HG02642 (cell line): ENCODE results near the gene ADAD2.
"Not testable (repeated sequence)": the region's sequence is repeated elsewhere in the genome, so short reads cannot be mapped to it uniquely, and the experiment has no call there.

Source experiments
- ATAC-seq: cut with Tn5 transposase; IDR thresholded peaks from one replicate; pipeline ENCODE4 v1.9.1; 2021; ENCODE audit warnings: mild to moderate bottlenecking; ENCODE audit not compliant: unreplicated experiment, poor library complexity

The ADAD2 gene

DNA sequence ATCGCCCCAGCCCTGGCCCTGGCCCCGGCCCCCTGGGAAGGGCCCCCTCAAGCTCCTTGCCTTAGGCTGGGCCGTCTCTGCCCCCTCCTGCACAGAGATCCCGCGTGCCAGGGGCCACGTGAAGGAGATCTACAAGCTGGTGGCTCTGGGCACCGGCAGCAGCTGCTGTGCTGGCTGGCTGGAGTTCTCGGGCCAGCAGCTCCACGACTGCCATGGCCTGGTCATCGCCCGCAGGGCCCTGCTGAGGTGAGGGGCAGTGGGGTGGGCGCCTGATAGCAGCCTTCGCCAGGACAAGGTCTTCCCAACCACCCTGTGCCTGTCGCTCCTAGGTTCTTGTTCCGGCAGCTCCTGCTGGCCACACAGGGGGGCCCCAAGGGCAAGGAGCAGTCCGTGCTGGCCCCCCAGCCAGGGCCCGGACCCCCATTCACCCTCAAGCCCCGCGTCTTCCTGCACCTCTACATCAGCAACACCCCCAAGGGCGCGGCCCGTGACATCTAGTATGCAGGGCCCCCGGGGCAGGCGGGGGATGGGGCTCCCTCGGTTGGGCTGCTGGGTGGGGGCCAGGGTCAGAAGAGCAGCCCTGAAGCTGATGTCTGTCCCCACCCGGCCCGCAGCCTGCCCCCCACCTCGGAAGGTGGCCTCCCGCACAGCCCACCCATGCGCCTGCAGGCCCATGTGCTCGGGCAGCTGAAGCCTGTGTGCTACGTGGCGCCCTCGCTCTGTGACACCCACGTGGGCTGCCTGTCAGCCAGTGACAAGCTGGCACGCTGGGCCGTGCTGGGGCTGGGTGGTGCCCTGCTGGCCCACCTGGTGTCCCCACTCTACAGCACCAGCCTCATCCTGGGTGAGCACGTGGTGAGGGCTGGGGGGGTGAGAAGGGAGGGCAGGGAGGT lies 4.5 kb downstream of the ADAD2 start:
- no peak for ATAC-seq

DNA sequence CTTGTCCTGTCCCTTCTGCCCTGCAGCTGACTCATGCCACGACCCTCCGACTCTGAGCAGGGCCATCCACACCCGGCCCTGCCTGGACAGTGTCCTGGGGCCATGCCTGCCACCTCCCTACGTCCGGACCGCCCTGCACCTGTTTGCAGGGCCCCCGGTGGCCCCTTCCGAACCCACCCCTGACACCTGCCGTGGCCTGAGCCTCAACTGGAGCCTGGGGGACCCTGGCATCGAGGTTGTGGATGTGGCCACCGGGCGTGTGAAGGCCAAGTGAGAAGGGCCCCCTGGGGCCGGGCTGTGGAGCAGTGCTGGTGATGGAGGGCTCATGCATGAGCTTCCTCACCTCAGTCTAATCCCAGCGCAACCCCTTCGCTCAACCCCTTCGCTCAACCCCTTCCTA lies 5.1 kb downstream of the ADAD2 start:
- no peak for ATAC-seq

DNA sequence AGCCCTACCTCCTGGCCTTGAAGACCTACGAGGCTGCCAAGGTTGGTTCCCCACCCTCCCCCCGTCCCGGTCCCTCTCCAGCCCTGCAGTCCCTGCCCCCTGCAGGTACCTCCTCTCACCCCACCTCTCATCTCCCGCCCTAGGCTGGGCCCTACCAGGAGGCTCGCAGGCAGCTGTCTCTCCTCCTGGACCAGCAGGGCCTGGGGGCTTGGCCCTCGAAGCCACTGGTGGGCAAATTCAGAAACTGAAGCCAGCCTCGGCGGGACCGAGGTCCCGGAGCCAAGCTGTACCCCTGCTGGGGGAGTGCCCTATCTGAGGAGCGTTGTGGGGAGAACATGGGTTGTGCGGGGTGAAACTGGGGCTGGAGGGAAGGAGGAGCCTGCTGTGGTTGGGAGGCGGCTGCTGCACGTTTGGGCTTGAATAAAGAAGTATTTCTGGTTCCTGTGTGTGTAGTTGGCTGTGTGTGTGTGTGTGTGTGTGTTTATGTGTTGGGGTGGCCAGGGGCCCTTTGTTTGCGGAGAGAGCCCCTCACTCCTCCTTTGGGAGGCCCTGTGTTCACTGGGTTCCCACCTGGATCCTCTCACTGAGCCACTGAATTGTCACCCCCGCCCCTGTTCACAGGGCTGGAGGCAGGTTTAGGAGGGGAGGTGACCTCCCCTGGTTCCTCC lies 5.9 kb downstream of the ADAD2 start:
- no peak for ATAC-seq

DNA sequence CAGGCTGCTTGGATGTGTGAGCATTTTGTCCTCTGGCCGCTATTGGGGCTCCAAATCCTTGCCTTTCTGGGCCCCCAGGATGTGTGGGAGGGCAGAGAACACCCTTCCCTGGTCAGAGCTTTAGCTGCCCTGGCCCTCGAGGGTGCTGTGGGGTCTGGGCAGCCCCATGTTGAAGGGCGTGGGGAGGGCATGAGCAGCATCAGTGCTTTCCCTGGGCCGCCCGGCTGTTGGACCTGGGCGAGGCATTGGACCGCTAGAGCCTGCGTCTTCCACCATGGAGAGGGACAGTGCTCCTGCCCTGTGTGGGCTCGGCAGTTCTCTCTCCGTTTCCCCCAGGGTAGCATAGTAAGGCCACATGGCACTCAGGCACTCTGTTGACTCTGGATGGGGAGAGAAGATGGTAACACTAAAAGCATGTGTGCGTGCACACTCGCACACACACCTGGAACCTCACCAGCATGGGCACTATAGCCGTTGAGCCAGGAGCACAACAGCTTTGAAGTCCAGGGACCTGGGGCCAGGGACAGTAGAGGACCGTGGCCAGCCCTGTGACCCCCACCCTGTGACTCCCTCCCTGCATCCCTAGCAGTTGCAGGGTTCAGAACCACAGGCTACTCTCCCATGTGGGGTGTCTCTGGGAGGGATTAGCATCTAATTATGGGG lies 6.6 kb downstream of the ADAD2 start:
- no peak for ATAC-seq

DNA sequence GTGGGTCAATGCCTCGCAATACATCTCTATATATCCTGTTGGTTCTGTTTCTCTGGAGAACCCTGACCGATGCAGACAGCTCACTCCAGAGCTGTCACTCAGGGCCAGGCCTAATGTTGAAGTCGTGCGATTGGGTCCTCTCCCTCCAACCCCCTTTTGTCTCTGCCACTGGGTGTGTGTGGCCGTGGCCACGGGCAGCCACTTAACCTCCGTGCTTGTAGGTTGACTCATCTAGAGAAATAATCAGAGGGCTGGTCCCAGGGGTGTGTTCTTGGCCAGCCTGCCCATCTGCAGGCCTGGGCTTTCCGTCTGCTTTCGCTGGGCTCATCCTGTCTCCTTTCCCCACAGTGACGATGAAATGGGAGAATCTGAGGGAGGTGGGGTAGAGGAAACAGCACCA lies 7.4 kb downstream of the ADAD2 start:
- no peak for ATAC-seq

DNA sequence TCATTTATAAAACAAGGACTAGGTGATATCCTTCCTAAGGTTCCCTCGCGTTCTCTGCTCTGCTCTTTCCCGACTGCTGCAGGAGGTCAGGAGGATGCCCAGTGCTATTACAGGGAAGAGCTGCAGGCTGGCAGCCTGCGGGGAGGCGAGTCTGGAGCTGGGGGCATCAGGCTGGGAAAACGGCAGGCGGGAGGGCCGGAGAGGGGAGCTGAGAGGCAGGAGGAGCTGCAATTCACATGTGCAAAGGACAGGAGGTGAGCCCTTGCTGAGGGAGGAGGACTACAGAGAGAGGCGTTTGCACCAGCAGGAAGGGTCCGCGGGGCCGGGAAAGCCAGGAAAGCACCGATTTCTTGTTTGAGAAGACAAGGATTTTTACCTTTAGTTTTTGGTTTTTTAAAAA lies 8.1 kb downstream of the ADAD2 start:
- no peak for ATAC-seq

DNA sequence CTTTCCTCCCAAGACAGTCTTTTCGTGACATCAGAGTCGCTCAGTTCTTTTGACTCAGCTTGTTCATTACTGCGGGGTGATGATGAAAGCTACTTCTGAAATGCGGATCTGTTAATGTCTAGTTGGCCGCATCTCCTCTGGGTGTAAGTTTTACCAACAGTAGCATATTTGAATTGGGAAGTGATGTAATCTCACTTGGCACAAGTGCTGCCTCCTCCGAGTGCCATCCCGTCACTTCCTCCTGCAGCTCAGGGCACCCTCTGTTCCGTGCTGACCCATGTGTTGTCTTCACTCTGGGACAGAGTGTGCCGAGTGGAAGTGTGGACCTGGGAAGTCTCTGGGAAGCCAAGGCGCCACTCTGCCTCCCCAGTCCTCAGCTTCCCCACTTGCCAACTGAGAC lies 8.9 kb downstream of the ADAD2 start:
- ATAC-seq: no peak

DNA sequence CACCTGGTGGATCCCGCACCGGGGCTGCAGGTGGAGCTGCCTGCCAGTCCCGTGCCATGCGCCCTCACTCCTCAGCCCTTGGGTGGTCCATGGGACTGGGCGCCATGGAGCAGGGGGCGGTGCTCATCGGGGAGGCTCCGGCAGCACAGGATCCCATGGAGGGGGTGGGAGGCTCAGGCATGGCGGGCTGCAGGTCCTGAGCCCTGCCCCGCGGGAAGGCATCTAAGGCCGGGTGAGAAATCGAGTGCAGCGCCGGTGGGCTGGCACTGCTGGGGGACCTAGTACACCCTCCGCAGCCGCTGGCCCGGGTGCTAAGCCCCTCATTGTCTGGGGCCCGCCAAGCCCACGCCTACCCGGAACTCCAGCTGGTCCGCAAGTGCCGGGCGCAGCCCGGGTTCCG lies 13.6 kb downstream of the ADAD2 start:
- ATAC-seq: not testable (repeated sequence)

DNA sequence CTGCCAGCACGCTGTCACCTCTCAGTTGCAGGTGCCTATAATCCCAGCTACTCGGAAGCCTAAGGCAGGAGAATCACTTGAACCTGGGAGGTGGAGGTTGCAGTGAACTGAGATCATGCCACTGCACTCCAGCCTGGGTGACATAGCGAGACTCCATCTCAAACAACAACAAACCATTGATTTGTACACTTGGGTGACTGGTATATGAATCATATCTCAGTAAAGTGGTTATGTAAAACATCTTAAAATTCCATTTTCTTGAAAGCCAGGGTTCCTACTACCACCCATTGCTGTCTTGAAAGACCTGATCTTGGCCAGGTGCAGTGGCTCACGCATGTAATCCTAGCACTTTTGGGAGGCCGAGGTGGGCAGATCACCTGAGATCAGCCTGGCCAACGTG lies 14.2 kb downstream of the ADAD2 start:
- ATAC-seq: not testable (repeated sequence)

DNA sequence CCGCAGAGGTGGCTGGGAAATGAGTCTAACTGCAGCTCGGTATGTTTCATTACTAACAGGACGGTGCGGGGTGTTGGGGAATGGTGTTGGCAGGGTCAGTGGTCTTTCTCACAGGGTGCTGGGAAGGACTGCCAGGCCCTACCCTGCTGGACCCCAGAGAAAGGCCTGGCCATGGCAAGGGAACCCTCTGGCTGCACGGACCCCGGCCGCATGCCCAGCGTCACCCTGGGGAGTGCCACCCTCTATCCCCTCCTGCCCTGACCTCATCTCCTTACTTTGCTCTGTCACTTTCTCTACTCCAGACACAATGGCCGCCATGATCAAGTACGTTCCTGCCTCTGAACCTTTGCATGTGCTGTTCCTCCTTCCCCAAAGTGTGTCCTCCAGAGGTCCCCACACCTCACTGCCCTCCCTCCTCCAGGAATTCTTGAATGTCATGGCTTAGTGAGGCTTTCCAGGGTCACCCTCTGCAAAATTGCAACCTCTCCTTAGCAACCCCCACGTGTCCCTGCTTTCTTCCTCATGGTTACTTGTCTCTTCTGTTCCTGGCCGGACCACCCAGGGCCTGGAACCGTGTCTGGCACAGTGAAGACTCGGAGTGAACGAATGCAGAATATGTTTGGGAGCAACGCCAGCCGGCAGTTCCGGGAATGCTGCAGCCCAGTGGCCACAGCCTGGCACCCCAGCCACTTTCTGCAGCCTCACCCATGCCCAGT lies 15.2 kb downstream of the ADAD2 start:
- no peak for ATAC-seq

DNA sequence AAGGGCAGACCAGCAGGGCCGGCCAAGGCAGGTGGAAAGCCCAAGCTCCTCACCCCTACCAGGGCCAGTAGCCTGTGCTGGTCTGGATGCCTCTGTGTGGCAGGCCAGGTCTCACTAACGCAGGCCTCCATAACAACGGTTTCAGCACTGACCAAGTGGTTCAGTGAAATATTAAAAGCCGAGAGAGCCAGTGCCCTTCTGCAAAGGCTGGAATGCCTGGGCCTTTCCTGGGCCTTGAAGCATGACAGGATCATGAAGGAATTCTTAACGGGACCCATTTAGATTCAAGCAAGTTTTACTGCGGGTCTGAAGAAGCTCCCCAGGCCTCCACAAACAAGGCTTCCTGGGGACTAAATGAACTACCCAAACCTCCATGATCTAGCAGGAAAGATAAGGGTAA lies 16.3 kb downstream of the ADAD2 start:
- no peak for ATAC-seq

DNA sequence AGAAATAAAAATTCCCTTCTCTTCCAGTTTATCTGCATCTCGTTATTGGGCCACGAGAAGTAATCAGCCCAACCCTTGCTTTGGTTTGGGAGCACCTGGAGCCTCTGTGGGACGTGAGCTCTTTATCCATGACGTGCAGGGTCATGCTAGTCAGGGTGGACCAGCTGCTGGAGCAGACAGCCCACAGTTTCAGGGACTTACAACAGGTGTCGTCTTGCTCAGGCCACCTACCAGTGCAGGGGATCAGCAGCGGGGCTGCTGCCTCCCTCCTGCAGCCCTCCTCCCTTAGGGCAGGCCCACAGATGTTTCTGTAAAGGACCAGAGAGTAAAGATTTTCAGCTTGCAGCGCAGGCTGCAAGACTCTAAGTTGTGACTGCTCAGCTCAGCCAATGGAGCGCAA lies 16.9 kb downstream of the ADAD2 start:
- no peak for ATAC-seq

DNA sequence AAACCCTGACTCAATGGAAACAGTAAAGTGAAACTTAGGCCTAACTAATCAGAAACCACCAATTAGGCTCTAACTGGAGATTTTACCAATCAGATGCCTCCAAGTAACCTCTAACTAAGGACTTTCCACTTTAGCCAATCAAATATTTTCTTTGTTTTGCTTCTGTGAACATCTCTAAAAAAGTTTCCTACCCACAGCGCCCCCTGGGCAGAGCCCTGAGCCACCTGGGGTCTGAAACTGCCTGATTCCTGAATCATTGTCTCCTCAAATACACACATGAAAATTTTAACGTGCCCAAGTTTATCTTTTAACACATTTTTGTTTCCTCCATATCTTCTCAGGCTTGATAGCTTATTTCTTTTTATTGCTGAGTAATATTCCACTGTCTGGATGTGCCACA lies 19.0 kb downstream of the ADAD2 start:
- no peak for ATAC-seq

DNA sequence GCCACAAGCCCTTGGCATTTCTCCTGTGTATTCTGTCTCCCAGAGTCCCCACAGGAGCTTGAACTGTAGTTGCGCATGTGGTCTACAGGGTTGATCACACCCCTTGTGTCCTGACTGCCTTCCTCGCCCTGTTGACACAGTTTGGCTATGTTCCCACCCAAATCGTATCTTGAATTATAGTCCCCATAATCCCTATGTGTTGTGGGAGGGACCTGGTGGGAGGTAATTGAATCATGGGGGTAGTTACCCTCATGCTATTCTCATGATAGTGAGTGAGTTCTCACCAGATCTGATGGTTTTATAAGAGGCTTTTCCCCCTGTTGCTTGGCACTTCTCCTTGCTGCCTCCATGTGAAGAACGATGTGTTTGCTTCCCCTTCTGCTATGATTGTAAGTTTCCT lies 21.2 kb downstream of the ADAD2 start:
- ATAC-seq: no peak

DNA sequence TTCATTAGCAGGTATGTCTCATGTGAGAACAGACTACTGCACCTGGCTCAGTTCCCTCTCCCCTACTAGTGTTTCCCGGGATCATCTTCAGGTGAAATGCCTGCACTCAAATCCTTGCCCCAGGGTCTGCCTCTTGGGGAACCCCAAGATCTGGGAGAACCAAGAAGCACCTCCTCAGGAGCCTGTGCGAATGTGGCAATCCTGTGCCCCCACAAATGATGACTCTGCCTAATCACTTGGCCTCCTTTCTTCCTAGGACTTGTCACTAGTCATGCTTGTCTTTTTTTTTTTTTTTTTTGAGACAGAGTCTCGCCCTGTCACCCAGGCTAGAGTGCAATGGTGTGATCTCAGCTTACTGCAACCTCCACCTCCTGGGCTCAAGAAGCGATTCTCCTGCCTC lies 21.7 kb downstream of the ADAD2 start:
- ATAC-seq: no peak

DNA sequence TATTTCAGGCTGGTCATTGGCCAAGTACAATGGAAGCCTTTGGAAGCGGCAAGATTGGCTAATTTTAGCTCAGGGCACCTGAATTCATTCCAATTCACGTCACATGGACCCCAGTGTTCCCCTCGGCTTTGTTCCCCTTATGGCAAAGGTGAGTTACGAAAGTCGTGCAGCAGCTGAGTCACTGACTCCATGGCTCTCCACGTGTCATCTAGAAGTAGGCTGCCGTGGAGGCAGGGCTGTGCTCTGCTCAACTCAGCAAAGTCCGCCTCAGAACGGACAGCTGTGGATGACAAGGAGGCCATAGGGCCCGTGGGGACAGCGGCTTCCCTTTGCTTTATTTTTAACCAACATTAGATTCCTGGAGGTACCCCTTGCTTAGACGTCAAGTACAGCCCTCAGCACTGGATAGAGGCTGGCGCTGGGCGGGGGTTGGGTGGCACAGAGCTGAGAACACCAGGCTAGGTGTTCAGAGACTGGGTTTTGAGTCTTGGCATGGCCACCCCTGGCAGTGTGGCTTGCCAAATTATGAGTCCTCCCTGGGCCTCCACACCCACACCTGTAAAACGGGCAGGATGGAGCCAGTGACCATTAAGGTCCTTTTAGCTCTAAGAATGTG lies 23.6 kb downstream of the ADAD2 start:
- ATAC-seq: no peak

DNA sequence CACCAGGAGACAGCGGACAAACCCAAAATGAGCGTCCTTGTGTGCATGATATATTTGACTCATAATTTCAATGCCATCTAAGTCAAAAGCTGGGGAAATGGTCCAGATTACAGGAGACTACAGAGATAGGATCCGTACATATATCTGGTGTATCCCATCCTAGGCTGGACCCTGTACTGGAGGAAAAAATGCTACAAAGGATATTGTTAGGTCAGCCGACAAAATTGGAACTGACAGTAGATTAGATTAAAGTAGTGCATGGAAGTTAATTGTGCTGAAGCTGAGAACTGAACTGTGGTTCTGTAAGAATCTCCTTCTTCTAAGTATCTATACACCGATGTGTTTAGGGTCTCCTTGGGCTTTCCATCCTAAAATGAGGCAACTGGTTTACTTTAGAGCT lies 24.6 kb downstream of the ADAD2 start:
- ATAC-seq: no peak

DNA sequence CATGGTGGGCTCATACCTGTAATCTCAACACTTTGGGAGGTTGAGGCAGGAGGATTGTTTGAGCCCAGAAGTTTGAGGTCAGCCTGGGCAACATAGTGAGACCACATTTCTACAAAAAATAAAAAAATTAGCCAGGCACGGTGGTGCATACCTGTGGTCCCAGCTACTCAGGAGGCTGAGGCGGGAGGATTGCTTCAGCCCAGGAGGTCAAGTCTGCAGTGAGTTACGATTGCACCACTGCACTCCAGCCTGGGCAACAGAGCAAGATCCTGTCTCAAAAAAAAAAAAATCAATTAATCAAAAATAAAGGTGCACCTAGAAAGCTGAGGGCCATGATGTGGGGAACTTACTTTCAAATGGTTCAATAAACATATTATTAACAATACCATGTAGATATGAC lies 25.2 kb downstream of the ADAD2 start:
- not testable (repeated sequence) for ATAC-seq

DNA sequence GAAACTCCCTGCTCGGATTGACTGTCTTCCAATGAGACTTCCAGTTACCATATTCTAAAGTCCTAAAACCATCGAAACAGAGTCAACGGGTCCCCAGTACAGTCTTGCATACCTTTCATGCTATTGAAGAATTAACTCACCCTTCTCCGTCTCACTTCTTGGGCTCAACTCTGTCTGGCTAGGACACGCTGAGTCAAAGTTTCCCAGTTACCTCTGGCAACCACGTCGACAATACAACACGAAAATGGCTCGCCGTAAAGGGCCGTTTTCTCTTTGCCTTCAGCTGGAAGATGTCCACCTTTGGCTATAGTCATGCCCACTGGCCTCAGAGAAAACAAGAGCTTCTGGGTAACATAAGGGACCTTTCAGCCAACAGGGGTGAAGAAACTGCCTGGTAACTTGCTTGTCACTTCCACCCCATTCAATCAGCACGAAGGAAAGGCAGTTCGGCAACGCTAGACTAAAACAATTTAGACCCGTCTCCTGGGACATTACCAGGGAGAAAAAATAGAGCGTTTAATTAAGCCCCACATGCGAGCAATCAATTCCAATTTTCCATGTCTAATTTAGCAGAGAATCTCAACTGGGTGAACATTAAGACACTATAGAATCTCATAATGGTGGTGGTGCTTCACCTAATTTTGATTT lies 27.3 kb downstream of the ADAD2 start:
- no peak for ATAC-seq

DNA sequence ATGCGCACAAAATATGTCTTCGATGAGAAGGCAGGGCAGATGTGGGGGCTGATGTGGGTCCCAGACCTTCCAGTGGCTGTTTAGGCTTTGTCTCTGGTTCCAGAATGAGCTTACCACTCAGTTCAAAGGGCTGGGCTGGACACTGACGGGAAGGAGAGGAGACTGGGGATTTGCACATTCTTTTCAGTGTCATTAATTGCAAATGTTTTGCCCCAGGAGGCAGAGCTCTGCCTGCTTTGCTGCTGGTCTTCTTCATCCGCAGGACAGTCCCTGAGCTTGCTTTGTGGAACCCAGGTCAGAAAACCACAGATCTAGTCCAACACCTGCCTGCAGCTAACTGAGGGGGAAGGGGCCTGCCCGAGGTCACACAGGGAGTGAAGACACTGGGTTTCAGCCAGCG lies 28.0 kb downstream of the ADAD2 start:
- no peak for ATAC-seq
